ENCODE measurements around the gene TDO2.

- TF ChIP-seq CTCF (conservative IDR thresholded peaks at IDR 0.05; ENCODE audit: low read depth, low read length), result no peak
- no peak for TF ChIP-seq EZH2 (IDR thresholded peaks at IDR 0.05; ENCODE audit: low read length, unreplicated experiment)
These were observed 14.3 kb upstream of the TDO2 start for GRCh38 chr4:155889031-155889793.

Measured in PC-3 (cell line).